OCI-LY7 (cell line): ENCODE results near the gene CLRN3. TPM values are rescaled to one million over a fixed set of nuclear protein-coding genes. Genes with fewer than 3 reads are reported as not detected.

Source experiments
- BruUV-seq: library from RNA; stranded (reverse); fragments of 400-500 nt; replicated peaks from 2 replicates; lab custom pipeline; 2021; lab: Mats Ljungman, UMichigan
- CTCF ChIA-PET: fragments of 300-600 bp; sonication (Branson Sonifier 250); formaldehyde crosslinking; loops from one replicate; lab custom pipeline; 2022; ENCODE audit warnings: antibody characterized with exemption; ENCODE audit not compliant: unreplicated experiment; lab: Charles Lee
- POLR2A ChIA-PET: fragments of 300-600 bp; sonication (Branson Sonifier 250); formaldehyde crosslinking; loops from one replicate; lab custom pipeline; 2022; ENCODE audit warnings: antibody characterized with exemption; lab: Charles Lee
- DNase-seq: peaks from one replicate; pipeline ENCODE4 v3.0.0-alpha.2; 2015; ENCODE audit warnings: low spot score
- H2AFZ ChIP-seq: fragments of 200-600 bp; sonication (generic), shearing (Covaris generic); 2 replicates; pipeline ENCODE4 v1.6.1; 2014; ENCODE audit warnings: mild to moderate bottlenecking, antibody characterized with exemption, low read length, moderate library complexity
- H3K27ac ChIP-seq: fragments of 200-600 bp; sonication (generic); 2 replicates; pipeline ENCODE4 v1.5.1; 2014; ENCODE audit warnings: mixed run types, low read depth, mild to moderate bottlenecking, moderate library complexity, low read length, inconsistent platforms; ENCODE audit not compliant: poor library complexity, severe bottlenecking
- H3K36me3 ChIP-seq: fragments of 200-600 bp; sonication (generic); 2 replicates; pipeline ENCODE4 v1.6.1; 2014; ENCODE audit warnings: mild to moderate bottlenecking, antibody characterized with exemption, low read length, moderate library complexity, mixed read lengths; ENCODE audit not compliant: insufficient read depth
- H3K4me1 ChIP-seq: fragments of 200-600 bp; sonication (generic); 2 replicates; pipeline ENCODE4 v1.5.1; 2014; ENCODE audit warnings: mild to moderate bottlenecking, low read length; ENCODE audit not compliant: insufficient read depth, poor library complexity, severe bottlenecking
- H3K4me2 ChIP-seq: fragments of 200-600 bp; sonication (generic); 2 replicates; pipeline ENCODE4 v1.6.1; 2014; ENCODE audit warnings: mild to moderate bottlenecking, low read length
- H3K4me3 ChIP-seq: fragments of 200-600 bp; sonication (generic); 2 replicates; pipeline ENCODE4 v1.5.1; 2014; ENCODE audit warnings: mild to moderate bottlenecking, low read depth, low read length; ENCODE audit not compliant: poor library complexity, severe bottlenecking
- H3K79me2 ChIP-seq: fragments of 200-600 bp; sonication (generic); 2 replicates; pipeline ENCODE4 v1.6.1; 2016; ENCODE audit warnings: low read depth, mild to moderate bottlenecking, low read length, moderate library complexity, mixed read lengths; ENCODE audit not compliant: insufficient read depth
- H3K9me2 ChIP-seq: fragments of 200-600 bp; sonication (generic); 2 replicates; pipeline ENCODE4 v1.6.1; 2016; ENCODE audit warnings: mild to moderate bottlenecking, low read length, mixed read lengths; ENCODE audit not compliant: insufficient read depth
- H3K9me3 ChIP-seq: fragments of 200-600 bp; sonication (generic); 2 replicates; pipeline ENCODE4 v1.6.1; 2014; ENCODE audit warnings: mild to moderate bottlenecking, mixed run types, low read length, mixed read lengths
- H4K20me1 ChIP-seq: fragments of 200-600 bp; sonication (generic); 2 replicates; pipeline ENCODE4 v1.6.1; 2014; ENCODE audit warnings: mild to moderate bottlenecking, antibody characterized with exemption, low read length, moderate library complexity, mixed read lengths; ENCODE audit not compliant: insufficient read depth
- CTCF ChIP-seq: fragments of 200-600 bp; sonication (generic); conservative IDR thresholded peaks from 2 replicates; pipeline ENCODE4 v1.5.1; 2014; ENCODE audit warnings: mild to moderate bottlenecking, antibody characterized with exemption, low read length, moderate library complexity, mixed read lengths
- EZH2phosphoT487 ChIP-seq: fragments of 200-600 bp; sonication (generic); IDR thresholded peaks from 2 replicates; pipeline ENCODE4 v1.6.1; 2018; ENCODE audit warnings: low read depth, borderline replicate concordance, mild to moderate bottlenecking, mixed run types, antibody characterized with exemption, low read length, moderate library complexity, mixed read lengths
- intact Hi-C: fragments of 100-400 bp; cut with micrococcal nuclease; formaldehyde crosslinking; loops from one replicate; pipeline ENCODE4 v1.10.0; 2022; ENCODE audit not compliant: unreplicated experiment
- total RNA-seq, 2 experiments: library from RNA; depleted of rRNA in 1 of 2; stranded (reverse); fragments of >200 nt in 1 of 2; shearing (Covaris generic) in 1 of 2; gene quantifications; 2 replicates each; pipeline ENCODE4 v1.2.3, GENCODE V29; 2014 to 2022

The CLRN3 gene
- total RNA-seq, 2 experiments from 2014 or later, result not detected

GRCh38 chr10:127920306-127921074, 27.7 kb upstream of the CLRN3 start:
- ChIA-PET CTCF (interaction anchor here (0.5 kb wide), 1 partner anchor 66 kb away, joined by 3 read pairs; no protein-coding TSS in a partner anchor), POLR2A (no interaction called here)
- Histone ChIP-seq H3K4me3 (no peak overlapping the region), H3K36me3 (no peaks in the 10 kb centered on the region), H3K79me2 (no peaks in the 10 kb centered on the region), H3K9me3 (no peaks in the 10 kb centered on the region), H4K20me1 (no peaks in the 10 kb centered on the region), H3K27ac (no peak overlapping the region), H3K4me2 (no peak overlapping the region), H2AFZ (no peak overlapping the region), H3K9me2 (no peaks in the 10 kb centered on the region), H3K4me1 (no peaks in the 10 kb centered on the region)
- no TSS peak for BruUV-seq
- intact Hi-C loops, result no loop called here
- TF ChIP-seq CTCF (no peak), EZH2phosphoT487 (no peak)
- no peak for DNase-seq

GRCh38 chr10:127919418-127920271, 26.9 kb upstream of the CLRN3 start:
- peak; percentile 28 for DNase-seq
- no TSS peak for BruUV-seq
- H2AFZ ChIP-seq, result 0 out of 2 replicates have a peak overlapping the region, but pooled peaks have one; percentile 22
- TF ChIP-seq EZH2phosphoT487 (no peak), CTCF (peak; percentile 56)
- no peak overlapping the region for H3K27ac ChIP-seq
- no peaks in the 10 kb centered on the region for H3K36me3 ChIP-seq
- no peaks in the 10 kb centered on the region for H3K79me2 ChIP-seq
- no peaks in the 10 kb centered on the region for H3K9me3 ChIP-seq
- H3K9me2 ChIP-seq, result no peaks in the 10 kb centered on the region
- no peak overlapping the region for H3K4me3 ChIP-seq
- no peak overlapping the region for H3K4me2 ChIP-seq
- CTCF ChIA-PET, result interaction anchor here (0.5 kb wide), 1 partner anchor 66 kb away, joined by 3 read pairs; no protein-coding TSS in a partner anchor
- H4K20me1 ChIP-seq, result no peaks in the 10 kb centered on the region
- POLR2A ChIA-PET, result no interaction called here
- intact Hi-C loops, result no loop called here
- no peaks in the 10 kb centered on the region for H3K4me1 ChIP-seq
